T-helper 9 cell (primary cell): Measurements from ENCODE around the gene TAX1BP1.
A peak's percentile ranks its signal among the peaks of the same experiment; 100 is the strongest.

Experiments
- DNase-seq: peaks from one replicate; pipeline ENCODE4 v3.0.0-alpha.2; 2020
- total RNA-seq, 2 donors: gene quantifications; one replicate each; lab custom pipeline; 2026; lab: John Stamatoyannopoulos, UW

Gene TAX1BP1
- total RNA-seq: 142 to 206 reads per million in 2 donors

DNA sequence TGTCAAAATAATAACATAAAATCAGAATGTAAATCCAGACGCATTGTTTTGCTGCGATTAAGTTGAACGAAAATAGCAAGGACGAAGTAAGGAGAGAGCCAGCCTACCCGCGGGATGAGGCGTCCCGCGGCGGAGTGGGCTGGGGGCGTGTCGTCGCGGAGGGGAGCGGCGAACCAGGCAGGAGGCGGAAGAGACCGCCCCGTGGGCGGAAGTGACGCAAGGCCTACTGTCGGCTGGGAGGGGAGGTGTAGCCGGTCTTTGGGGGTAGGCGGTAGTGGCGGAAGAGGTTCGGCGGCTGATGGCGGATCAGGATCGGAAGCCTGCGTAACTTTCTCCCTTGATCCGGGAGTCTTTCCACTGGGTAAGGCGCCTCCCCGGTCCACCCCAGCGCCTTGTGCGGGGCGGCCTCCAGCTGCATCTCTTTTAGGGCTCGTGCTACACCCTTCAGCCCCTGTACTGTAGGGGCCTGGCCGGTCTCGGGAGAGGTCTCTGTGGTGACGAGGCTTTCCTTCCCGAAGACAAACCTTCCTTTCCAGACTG is at the start of gene TAX1BP1:
TSS of gene TAX1BP1 (plus strand) at position 254 of the 540 bp plus-strand sequence. CDS start 8,363 bp downstream, outside the sequence.
- peak; percentile 91 for DNase-seq

DNA sequence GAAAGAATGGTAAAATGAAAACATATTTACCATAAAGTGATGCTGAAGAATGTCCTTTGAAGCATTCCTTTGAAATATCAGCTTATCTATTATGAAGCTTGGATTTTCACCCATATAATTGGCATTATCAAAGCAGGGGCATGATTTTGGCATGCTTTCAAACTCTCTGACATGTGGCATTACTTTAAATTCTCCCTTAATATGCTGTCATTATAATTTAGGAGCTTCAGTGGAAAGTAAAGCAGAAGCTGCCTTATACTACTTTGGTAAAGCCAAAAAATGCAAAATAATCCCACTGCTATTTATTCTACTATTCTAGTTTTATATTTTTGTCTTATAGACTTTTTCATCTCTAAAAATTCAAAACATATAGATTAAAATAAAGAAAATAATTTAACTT is 49.3 kb upstream of the TAX1BP1 start:
- no peak for DNase-seq

- no peak for DNase-seq
Observed at GRCh38 chr7:27693794-27694193, 46.2 kb upstream of the TAX1BP1 start.

- DNase-seq: no peak
Observed at GRCh38 chr7:27695096-27695495, 44.9 kb upstream of the TAX1BP1 start.

GRCh38 chr7:27697861-27698430 is 42.0 kb upstream of the TAX1BP1 start:
- DNase-seq: no peak

DNA sequence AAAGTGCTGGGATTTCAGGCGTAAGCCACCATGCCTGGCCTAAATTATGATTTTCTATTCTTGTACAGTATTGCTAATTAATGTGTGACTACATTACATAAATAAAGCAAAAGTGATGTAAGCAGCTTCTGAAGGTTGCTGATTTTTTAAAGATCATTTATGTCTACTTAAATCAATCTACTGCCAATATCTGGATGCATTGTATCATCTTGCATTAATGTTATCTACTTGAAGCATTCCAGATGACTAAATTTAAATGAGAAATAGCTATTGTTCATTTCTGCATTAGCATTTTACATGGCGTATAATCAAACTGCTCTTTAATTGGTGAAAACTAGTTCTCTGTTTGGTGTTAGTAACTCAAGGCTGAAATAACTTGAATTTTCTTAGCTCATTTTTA is 40.2 kb upstream of the TAX1BP1 start:
- DNase-seq: no peak

- DNase-seq: no peak
Observed at GRCh38 chr7:27700501-27700900, 39.5 kb upstream of the TAX1BP1 start.

- DNase-seq: no peak
Observed at GRCh38 chr7:27703181-27703580, 36.8 kb upstream of the TAX1BP1 start.

GRCh38 chr7:27704422-27705199 is 35.4 kb upstream of the TAX1BP1 start:
- DNase-seq: no peak

DNA sequence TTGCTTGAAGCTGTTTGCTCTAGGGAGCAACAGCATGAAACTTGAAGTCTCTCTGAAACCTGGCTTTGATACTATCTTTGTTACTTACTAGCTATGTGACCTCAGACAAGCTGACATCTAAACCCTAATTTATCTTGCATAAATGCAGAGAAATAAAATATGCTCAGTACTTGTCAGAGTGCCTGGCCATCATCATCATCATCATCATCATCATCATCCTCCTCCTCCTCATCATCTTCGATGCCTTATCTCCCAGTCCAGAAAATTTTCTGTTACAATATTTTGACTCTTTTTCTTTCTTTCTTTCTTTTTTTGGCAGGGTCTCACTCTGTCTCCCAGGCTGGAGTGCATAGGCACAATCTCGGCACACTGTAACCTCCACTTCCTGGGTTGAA is 34.8 kb upstream of the TAX1BP1 start:
- DNase-seq: no peak

- no peak for DNase-seq
Observed at GRCh38 chr7:27708485-27708884, 31.5 kb upstream of the TAX1BP1 start.

GRCh38 chr7:27709137-27710075 is 30.6 kb upstream of the TAX1BP1 start:
- no peak for DNase-seq

DNA sequence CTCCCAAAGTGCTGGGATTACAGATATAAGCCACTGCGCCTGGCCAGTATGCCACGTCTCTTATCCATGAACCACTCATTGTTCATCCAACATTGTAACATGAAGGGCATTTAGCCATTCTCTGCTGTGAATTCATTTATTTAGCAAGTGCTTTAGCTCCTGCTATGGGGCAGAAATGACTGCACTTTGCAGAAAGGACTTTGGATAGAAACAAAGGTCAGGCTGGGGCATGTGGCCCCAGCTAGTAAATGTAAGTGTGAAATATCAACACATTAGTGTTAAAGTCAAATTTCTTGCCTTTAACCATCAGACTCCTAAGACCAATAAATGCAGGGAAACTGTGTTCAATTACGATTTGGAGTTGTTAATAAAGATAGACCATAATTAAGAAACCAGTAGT is 27.7 kb upstream of the TAX1BP1 start:
- DNase-seq: no peak

GRCh38 chr7:27714831-27715444 is 25.0 kb upstream of the TAX1BP1 start:
- DNase-seq: no peak

GRCh38 chr7:27723085-27723484 is 16.9 kb upstream of the TAX1BP1 start:
- no peak for DNase-seq

GRCh38 chr7:27727058-27727457 is 12.9 kb upstream of the TAX1BP1 start:
- no peak for DNase-seq

GRCh38 chr7:27730112-27730511 is 9.8 kb upstream of the TAX1BP1 start:
- no peak for DNase-seq

DNA sequence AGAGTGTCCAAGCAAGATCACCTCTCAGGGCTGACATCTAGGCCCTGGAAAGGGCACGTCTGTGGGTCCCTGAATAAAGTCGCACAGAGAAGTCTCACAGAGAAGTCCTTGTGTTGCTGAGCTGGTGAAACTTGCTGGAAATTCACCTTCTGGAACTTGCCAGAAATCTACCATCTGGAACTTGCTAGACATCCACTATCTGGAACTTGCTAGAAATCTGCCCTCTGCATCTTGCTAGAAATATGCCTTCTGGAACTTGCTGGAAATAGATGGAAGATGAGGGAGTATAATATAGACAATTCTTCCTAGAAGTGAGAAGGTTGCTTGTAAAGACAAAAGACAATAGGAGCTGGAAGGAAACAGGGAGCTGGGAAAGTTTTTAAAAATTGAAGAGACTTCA is 5.4 kb upstream of the TAX1BP1 start:
- no peak for DNase-seq

GRCh38 chr7:27735165-27735564 is 4.8 kb upstream of the TAX1BP1 start:
- no peak for DNase-seq

DNA sequence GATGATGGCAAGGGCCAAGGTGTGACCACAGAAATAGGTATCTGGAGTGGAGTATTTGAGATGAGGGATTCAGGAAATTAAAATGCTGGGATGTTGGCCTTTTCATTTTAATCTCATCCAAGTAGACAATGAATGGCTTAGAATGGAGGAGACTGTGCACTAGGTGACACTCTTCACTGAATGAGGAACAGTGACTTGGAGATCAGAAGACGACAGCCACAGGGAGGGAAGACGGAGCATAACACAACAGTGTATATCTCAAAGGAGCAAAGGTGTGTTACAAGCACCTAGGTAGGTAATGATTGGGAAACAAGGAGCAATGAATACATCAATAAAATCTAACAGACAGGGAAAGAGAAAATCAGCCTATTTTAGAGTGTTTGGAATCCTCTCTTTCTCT is 4.1 kb upstream of the TAX1BP1 start:
- DNase-seq: no peak

DNA sequence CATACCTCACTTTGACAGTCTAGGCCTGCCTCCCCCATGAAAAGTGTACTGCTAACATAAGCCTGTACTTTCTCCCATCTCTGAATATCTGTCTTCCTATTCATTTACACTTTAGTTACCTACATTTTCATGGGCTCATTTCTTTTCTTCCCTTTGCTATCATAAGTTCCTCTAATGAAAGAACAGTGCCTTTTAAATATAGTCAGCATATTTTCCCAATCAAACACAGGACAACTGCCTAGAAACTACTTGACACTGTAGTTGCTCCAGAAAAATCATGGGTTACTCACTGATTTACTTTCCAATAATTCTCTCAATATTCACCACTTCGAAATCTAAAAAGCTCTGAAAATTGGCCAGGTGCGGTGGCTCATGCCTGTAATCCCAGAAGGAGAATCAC is 2.8 kb upstream of the TAX1BP1 start:
- DNase-seq: no peak

GRCh38 chr7:27737616-27738015 is 2.3 kb upstream of the TAX1BP1 start:
- no peak for DNase-seq
